M059J (cell line): ENCODE results near the gene RNMT. TPM values are rescaled to one million over a fixed set of nuclear protein-coding genes. Genes with fewer than 3 reads are reported as not detected.

ENCODE experiments used
- DNase-seq: peaks from one replicate; pipeline ENCODE4 v3.0.0-alpha.2; 2012; ENCODE audit warnings: low read depth
- total RNA-seq: library from RNA; depleted of rRNA; stranded (reverse); fragments of >200 nt; shearing (Covaris generic); gene quantifications from 2 replicates; pipeline ENCODE4 v1.2.3, GENCODE V29; 2014; rRNA removed

RNMT gene
- total RNA-seq, 1 experiment from 2014 or later, result 21.9 TPM

GRCh38 chr18:13811993-13812392 lies 85.5 kb downstream of the RNMT start:
- no peak for DNase-seq

- peak; percentile 55 for DNase-seq
Observed at GRCh38 chr18:13813271-13813849, 86.9 kb downstream of the RNMT start.

Other genes with a start within 250 kb of the RNMT start
- gene FAM210A, start 115 bp upstream of the RNMT start, total RNA-seq, result 12.0 and 23.0 TPM in 2 replicates
- not detected in 2 replicates for gene MC5R, start 97.5 kb downstream of the RNMT start, total RNA-seq
- gene MC2R, start 188.9 kb downstream of the RNMT start, total RNA-seq, result not detected in 2 replicates